ENCODE results near the gene DENND6A.
"Not testable (repeated sequence)": the region's sequence is repeated elsewhere in the genome, so short reads cannot be mapped to it uniquely, and the experiment has no call there.

Gene DENND6A

DNA sequence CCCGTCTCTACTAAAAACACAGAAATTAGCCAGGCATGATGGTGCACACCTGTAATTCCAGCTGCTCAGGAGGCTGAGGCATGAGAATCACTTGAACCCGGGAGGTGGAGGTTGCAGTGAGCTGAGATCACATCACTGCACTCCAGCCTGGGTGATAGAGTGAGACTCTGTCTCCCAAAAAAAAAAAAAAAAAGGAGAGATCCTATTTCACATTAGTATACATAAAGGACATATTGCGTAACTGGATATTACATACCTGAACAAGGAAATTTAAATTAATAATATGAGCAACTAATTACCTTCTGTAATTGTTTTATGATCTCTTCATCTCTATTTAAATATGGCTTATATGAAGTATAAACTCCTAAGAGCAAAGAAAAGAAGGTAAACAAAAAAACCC is 58.6 kb downstream of the DENND6A start:
- not testable (repeated sequence) for DNase-seq (ENCODE audit: low spot score)

DNA sequence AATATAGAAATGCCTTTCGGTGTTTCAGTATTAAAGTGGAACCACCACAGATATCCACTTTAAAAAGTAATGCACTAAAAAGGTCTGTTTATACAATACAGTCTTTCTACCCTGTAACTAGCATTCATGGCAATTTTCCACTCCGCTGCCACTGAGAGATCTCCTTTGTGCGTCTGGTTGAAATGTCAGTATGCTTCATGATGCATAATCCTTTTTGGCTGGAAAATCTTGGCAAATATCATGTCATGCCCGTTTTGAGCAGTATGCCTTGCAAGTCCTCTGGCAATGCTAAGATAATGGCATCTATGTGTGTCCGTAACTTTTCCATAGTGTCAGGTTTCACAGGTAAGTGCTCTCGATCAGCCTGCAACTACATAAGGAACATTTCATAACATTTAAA is 64.9 kb downstream of the DENND6A start:
- DNase-seq (ENCODE audit: low spot score) = no peak

DNA sequence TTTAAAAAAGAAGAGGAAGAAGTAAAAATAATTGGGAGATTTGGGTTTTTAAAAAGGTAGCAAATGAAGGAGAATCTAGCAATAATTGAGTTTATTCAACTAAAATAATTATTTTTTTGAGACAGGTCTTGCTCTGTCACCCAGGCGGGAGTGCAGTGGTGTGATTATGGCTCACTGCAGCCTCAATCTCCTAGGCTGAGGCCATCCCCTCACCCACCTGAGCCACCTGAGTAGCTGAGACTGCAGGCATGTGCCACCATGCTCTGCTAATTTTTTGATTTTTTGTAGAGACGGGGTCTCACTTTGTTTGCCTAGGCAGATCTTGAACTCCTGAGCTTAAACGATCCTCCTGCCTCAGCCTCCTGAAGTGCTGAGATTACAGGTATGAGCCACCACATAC is 68.1 kb downstream of the DENND6A start:
- DNase-seq (ENCODE audit: low spot score) = no peak

GRCh38 chr3:57622362-57622761 is 70.5 kb downstream of the DENND6A start:
- no peak for DNase-seq (ENCODE audit: low spot score)

DNA sequence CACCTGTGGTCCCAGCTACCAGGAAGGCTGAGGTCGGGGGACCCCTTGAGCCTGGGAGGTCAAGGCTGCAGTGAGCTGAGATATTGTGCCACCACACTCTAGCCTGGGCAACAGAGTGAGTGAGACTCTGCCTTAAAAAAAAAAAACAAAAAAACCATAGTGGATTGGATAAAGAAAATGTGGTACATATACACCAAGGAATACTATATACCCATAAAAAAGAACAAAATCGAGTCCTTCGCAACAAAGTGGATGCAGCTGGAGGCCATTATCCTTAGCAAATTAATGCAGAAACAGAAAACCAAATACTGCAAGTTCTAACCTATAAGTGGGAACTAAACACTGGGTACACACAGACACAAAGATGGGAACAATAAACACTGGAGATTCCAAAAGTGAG is 75.1 kb downstream of the DENND6A start:
- DNase-seq (ENCODE audit: low spot score) = no peak

DNA sequence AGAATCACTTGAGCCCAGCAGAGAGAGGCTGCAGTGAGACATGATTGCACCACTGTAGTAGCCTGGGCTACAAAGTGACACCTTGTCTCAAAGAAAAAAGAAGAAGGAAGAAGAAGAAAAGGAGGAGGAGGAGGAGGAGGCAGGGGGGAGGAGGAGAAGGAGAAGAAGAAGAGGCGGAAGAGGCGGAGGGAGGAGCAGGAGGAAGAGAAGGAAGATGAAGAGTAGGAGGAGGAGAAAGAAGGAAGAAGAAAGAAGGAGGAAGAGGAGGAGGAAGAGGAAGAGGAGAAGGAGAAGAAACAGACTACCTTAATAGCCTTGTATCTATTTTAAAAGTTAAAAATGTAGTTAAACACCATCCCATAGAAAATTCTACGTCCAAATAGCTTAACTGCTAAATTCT is 76.6 kb downstream of the DENND6A start:
- DNase-seq (ENCODE audit: low spot score) = no peak

- not testable (repeated sequence) for DNase-seq (ENCODE audit: low spot score)
Measured at GRCh38 chr3:57611870-57612269, 81.0 kb downstream of the DENND6A start.

DNA sequence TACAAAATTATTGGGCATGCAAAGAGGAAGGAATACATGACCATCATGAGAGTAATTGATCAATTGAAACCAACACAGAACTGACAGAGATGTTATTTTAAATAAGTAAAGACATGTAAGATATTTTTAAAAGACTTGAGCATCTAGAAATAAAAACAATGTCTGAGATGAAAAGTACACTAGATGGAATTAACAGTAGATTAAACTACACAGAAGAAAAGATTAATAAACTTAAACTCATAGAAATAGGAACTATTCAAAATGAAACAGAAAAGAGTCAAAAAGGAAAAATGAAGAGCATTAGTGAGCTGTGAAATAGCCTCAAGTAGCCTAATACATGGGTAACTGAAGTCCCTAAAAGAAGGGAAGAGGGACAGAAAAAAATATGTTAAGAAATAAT is 87.2 kb downstream of the DENND6A start:
- no peak for DNase-seq (ENCODE audit: low spot score)

GRCh38 chr3:57604971-57605370 is 87.9 kb downstream of the DENND6A start:
- no peak for DNase-seq (ENCODE audit: low spot score)

GRCh38 chr3:57600195-57600594 is 92.7 kb downstream of the DENND6A start:
- no peak for DNase-seq (ENCODE audit: low spot score)

GRCh38 chr3:57598765-57599360 is 94.0 kb downstream of the DENND6A start:
- DNase-seq (ENCODE audit: low spot score) = peak; percentile 60

GRCh38 chr3:57597127-57597923 is 95.6 kb downstream of the DENND6A start, which contains the start of gene ARF4:
Gene ARF4 (minus strand): TSS chr3:57597344. CDS start chr3:57597140, 204 bp downstream.
- peak; percentile 99 for DNase-seq (ENCODE audit: low spot score)

GRCh38 chr3:57596495-57597126 is 96.3 kb downstream of the DENND6A start:
- peak; percentile 66 for DNase-seq (ENCODE audit: low spot score)

DNA sequence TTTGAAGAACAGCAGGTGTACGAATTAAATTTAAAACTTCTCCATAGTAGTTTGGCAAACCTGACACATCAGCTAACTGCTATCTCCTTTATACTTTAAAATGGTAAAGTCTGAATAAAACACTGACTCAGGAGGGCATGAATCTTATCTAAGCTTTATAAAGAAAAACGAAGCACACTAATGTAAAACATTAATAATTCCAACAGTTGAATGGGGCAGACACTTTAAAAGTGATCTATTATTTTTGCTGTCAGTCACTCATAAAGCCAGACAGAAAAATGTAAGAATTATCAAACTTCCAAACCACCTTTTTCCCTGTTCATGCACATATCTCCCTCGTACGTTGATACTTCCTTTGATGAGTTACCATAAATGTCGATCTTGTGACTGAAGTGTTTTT is 98.3 kb downstream of the DENND6A start:
- DNase-seq (ENCODE audit: low spot score) = no peak

GRCh38 chr3:57594144-57594543 is 98.7 kb downstream of the DENND6A start:
- DNase-seq (ENCODE audit: low spot score) = no peak

GRCh38 chr3:57592306-57592705 is 100.6 kb downstream of the DENND6A start:
- DNase-seq (ENCODE audit: low spot score) = no peak

DNA sequence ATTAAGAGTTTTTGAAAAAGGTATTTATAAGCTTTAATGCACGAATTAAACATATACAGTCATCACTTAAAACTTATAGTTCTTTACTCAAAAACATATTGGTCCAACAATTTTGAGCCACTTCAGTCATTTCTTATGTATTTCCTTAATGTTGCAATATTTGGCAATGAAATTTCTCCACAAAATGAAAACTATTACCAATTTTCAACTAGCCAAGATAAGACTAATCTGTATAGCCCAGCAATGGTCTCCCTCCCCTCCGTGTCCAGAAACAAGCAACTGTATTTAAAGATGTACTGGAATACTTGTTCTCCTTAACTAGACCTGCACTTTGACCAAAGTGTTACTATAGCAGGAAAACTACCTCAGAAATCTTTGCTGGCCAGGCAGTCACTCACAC is 105.0 kb downstream of the DENND6A start:
- DNase-seq (ENCODE audit: low spot score) = peak; percentile 81

- no peak for DNase-seq (ENCODE audit: low spot score)
Measured at GRCh38 chr3:57586778-57587177, 106.1 kb downstream of the DENND6A start.

- peak; percentile 77 for DNase-seq (ENCODE audit: low spot score)
Measured at GRCh38 chr3:57583544-57583943, 109.3 kb downstream of the DENND6A start.

- DNase-seq (ENCODE audit: low spot score) = peak; percentile 58
Measured at GRCh38 chr3:57582474-57583168, 110.3 kb downstream of the DENND6A start.

DNA sequence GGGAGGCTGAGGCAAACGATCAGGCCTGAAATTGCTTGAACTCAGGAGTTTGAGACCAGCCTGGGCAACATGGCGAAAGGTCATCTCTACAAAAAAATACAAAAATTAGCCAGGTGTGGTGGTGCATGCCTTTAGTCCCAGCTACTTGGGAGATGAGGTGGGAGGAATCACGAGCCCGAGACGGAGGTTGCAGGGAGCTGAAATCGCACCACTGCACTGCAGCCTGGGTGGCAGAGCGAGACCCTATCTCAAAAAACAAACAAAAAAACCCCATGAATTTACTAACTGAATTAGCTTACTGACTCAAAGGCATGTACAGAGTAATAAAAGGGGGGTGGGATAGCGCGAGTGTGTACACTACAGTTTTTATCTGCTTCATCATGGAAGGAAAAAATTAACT is 115.1 kb downstream of the DENND6A start:
- no peak for DNase-seq (ENCODE audit: low spot score)

GRCh38 chr3:57575966-57576626 is 116.8 kb downstream of the DENND6A start:
- DNase-seq (ENCODE audit: low spot score) = no peak
